HG02798 (cell line): ENCODE results near the gene CD63.

Experiments used
- ATAC-seq: cut with Tn5 transposase; IDR thresholded peaks from one replicate; pipeline ENCODE4 v1.9.1; 2021; ENCODE audit warnings: mild to moderate bottlenecking; ENCODE audit not compliant: unreplicated experiment, poor library complexity

CD63 gene

DNA sequence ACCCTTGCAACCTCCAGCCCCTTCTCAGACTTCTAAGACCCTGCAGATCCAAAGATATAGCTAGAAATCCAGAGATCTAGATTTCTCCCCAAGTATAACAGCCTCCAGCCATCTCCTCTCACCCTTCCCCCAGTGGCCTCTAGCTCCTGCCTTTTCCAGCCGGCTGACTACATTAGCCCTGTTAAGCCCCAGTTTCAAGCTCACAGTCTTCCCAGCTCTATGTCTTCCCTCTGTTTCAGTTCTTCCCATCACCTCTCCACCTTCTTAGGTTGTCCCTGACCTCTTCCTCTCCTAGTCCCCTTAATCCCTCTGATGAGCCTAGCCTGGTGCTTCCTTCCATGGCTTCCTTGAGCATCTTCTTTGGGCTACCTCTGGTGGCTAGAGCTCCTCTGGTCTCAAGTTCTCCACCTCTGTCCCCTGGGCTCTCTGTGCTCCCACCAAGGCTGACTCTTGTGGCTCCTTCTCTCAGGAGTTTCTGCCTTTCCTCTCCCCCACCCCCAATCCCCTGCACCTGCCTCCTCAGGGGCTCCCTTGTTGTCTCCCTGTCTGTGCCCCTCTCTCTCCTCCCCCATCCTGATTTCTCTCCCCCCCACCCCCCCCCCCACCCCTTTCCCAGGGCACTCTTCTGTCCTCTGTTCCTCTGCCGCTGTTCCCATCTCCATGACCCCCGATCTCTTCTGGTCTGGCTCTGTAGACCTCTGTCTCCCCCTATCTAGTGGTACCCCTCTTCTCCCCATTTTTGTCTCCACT, 13.3 kb upstream of the CD63 start:
- no peak for ATAC-seq

DNA sequence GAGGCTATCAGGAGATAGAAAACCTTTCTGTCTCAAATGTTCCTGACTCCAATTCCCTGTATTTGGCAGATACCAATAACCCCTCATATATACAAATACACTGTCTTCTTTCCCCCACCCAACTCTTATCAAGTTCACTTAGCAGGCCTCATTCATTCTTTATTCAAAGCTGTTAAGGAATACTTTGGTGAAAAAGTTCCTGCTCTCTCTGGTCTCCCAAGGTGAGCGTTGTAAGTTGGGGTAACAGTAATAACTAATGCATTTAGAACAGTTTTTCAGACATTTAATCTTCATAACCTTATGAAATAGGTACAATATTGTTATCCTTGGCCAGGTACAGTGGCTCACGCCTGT, 10.2 kb upstream of the CD63 start:
- ATAC-seq, result no peak

DNA sequence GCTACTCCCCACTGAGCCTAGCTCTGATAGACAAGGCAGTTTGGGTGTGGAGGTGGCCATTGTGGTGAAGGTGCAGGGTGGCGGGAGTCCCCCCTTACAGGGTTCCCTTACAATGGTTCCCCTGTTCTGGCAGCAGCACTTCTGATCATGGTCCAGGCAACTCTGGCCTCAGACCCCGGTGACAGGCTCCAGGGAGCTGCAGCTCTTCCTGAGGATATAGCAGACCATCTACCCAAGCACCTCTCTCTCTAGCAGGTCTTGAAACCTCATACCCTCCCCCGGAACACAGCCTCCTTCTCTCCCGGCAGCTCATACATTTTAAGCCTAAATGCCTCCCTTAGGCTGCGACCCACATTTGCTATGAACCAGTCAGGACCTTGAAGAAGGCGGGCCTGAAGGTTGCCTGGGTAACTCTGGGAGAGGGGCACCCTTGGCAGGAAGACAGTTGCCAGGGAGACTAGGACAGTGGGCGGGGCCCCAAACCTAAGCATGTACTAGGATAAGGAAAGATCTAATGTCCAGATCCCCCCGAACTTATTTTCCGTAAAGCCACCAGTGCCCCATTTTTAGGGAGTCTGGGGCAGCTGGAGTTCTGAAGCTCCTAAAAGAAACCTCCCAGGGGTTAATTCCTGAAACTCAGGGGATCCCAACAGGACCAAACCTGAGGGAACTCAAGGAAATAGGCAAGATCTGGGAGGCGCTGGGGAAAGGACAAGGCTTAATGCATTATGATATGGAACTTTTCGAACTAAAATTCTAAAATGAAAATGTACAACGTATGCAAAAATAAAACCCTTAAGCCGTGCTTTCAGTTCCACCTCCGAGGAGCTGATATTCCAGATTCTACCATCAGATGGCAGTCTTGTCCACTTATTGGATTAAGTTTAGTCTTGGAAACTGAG, 9.6 kb upstream of the CD63 start:
- ATAC-seq, result peak; percentile 87

DNA sequence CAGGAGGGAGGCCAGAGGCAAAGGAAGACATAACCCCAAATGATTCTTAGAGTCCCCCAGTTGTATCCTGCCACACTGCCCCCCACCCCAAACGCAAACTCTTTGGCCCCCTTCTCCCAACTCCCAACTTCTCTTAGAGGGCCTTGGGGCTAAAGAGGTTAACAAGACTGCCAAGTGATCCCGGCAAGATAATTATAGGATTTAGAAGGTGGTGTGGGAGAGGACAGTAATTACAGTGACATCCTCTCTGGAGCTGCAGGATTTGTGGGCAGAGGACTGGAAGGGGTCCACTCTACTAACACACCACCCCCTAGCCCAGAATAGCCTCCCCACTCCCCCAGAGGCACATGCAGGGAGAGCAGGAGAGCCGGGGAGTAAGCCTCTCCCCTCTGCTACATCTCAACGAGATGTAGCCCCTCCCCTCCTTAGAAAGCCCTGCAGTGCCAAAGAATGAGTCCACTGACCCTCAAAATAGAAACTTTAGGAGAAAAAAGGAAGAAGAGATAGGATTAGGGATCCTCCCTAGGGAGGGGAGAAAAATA, 8.8 kb upstream of the CD63 start:
- no peak for ATAC-seq

DNA sequence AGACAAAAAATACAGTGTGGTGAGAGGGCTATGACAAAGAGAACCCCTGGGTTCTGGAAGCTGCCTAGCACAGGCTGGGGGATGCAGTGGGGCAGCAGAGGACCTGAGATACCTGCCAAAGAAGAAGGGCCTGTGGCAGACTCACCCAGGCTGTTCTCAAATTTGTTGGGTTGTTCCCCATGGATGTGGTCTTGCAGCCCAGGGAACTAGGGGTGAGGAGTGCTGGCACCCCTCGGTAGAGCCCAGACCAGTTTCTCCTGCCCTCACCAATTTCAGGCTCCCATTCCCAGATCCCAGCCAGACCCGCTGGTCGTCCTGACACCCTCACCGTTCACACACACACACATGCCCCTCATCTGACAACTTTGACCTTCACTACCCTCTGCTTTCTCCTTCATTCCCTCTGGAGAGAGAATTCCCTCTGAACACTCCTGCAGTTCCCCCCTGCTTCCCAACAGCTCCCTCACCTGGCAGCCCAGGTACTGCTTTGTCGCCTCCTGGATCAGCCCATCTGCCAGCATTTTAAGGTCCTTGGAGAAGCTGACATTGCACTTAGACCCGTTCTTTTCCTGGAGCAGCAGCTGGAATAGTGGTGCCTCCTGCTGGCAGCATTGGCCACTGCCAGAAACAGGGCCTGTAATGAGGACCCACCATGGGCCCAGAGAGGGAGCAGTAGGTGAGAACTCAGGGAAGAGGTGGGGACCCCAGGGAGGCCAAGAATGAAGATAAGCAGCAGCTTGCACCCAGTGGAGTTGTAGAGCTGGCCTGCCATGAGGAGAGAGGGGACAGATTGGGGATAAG, 8.2 kb upstream of the CD63 start:
- ATAC-seq, result peak; percentile 47

DNA sequence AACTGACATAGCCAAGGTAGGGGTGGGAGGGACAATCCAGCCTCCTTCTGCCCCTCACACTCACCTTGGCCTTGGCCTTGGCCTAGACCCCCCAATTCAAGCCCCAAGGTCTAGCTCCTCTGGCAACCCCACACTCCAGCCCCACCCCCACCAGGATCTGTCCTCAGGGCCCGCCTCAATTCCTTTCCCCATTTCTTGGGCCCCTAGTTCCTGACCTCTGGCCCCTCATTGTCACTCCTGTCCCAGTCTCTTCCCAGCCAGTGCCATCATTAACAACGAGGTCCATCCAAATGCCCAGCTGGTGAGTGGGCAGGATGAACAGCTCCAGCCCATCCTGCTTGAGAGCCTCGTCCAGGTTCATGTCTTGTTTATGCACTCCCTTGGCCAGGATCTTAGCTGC, 7.3 kb upstream of the CD63 start:
- ATAC-seq, result no peak

DNA sequence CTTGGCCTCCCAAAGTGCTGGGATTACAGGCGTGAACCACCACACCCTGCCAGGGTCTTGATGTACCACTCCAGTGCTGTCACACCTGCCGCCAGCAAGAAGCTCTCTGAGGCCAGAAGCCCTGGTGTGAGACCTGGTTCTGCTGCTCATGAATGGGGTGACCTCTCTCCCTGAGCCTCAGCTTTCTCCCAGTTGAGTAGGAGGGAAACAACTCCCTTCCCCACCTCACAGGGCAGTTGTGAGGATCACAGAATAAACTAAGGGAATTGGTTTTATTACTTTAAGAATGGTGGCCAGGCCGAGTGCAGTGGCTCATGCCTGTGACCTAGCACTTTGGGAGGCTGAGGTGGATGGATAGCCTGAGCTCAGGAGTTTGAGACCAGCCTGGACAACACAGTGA, 5.8 kb upstream of the CD63 start:
- no peak for ATAC-seq

DNA sequence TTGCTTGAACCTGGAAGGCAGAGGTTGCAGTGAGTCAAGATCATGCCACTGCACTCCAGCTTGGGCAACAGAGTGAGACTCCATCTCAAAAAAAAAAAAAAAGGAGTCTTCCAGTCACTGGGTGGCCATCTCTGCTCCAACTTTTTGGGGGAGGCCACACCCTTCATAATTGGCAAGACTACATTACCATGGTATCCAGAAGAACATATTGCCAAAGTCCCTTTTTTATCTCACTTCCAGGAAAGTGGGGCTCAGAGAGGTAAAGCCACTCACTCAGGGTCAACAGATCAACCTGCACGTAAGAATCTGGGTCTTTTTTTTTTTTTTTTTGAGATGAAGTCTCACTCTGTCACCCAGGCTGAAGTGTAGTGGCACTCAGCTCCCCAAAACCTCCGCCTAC, 5.0 kb upstream of the CD63 start:
- ATAC-seq, result no peak

DNA sequence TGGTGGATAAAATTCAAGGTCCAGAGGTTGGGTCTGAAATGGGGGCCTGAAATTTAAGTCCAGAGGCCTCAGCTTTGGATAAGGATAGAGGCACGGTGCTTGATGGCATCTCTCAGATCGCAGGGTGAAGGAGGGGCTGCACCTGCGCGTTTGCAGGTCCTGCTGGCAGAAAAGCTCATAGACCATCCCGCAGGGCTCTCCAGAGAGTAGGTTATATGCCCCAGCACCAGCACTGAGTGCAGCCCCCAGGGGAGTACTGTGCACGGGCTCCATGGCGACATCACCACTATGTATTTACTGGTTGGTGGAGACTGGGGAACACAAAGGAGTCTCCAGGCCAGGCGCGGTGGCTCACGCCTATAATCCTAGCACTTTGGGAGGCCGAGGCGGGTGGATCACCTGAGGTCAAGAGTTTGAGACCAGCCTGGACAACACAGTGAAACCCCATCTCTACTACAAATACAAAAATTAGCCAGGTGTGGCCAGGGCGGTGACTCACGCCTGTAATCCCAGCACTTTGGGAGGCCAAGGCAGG, 4.3 kb upstream of the CD63 start:
- no peak for ATAC-seq

DNA sequence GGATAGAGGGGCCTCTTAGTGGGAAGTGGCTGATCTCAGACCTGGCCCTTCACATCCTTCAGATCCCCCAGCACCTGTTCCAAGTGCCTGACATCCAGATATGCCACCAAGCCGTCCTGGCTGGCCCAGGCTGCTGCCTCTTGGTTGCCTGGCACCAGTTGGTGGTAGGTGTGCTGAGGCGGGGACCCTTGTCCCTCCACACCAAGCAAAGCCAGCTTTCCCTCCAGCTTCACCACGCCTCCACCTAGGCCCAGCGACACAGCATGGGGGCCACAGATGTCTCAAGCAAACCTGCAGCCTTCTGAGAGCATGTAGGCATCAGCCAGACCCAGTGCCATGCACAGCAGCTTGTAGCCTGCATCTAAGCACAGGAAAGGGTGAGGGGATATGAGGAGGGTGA, 3.5 kb upstream of the CD63 start:
- no peak for ATAC-seq

DNA sequence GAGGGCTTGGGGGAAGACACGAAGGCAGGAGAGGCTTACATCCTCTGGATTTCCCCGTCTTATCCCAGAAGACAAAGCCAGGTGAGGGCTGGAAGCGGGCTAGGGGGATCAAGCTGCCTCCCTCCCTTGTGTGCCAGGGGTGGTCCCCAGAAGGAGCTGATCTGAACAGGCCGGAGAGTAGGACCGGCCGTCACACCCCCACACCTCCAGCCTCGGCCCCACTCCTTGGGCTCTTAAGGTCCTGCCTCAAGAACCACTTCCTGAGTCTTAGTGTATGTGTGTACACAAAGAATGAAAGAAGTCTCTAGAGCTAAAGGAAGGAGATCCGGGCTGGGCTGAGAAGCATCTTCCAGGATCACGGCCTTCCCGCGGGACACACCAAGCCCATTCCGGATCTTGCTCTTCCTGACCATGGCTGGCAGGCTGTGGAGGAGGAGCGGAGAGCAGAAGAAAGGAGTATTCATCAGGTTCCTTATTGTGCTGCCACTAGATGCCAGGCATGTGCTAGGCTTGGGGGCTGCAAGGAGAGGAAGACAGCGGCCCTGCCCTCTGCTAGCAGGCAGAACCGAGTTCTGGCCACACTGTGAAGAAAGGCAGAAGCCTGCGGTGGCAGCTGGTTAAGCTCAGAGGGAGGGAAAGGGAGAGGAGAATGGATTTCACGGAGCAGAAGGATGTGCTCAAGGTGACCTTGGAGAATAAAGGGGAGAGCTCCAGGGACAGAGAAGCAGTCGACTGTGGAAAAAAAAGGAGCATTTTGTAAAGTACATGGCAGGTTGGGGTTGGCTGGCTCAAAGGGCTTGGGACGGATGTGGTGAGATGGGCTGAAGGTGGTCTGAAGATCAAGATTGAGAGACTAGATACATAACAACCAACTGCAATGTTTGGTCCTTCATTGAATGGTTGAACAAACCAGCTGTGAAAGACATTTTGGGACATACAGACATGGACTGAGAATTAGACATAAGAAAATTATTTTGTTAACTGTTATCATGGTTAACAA, 1.3 kb upstream of the CD63 start:
- peak; percentile 36 for ATAC-seq

DNA sequence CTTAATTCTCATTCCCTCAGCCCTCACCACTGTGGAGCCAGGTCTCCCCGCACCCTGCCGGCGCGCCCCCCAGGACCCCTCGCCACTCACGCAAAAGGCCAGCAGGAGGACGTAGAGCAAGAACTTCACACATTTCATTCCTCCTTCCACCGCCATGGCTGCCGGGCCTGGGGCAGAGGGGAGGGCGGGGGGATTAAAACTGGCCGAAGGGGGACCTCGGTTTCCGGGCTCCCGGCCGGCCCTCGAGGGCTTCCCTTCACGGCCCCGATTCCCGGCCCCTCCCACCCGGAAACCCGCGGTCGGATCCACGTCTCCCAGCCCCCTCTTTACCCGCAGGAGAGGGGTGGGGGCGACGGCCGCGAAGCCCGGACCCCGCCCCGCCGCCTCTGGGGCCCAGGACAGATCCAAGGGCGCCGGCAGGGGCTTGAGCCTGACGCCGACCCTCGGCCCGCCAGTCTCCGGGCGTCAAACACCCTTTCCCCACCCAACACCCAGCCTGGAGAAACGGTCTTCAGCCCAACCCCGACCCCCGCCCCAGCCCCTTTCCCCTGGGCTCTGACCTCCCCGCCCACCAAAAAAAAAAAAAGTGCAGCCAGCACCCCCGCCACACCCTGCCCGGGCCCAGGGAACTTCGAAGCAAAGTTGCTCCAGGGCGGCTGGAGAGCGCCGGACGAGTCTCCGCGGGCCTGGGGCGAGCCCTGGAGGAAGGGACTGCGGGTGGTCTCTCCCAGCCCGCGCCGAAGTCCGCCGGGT, 447 bp downstream of the CD63 start:
- ATAC-seq, result no peak

DNA sequence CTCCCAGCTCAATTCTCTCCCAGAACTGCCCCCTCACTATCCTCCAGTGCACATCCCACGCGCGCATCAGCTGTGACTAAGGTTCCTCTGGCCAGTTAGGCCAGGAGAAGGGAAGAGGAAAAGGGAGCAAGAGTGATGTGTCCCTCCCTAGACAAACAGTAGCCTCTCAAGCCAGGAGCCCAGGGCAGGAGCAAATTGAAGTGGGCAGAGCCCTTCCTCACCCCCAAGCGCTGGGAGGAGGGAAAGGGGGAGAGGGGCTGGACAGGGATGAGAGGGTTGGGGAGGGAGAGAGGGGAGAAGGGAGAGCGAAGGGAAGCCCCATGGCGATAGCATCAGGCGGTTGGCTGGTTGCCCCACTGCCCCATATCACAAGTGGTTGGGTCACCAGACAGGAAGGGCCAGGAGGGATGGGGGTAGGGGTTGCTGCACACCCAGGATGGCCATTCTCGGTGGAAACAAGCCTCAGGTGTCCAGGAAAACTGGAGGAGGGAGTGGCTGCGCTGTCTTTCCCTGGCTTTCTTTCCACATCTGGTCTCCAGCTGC, 1.1 kb downstream of the CD63 start:
- no peak for ATAC-seq

DNA sequence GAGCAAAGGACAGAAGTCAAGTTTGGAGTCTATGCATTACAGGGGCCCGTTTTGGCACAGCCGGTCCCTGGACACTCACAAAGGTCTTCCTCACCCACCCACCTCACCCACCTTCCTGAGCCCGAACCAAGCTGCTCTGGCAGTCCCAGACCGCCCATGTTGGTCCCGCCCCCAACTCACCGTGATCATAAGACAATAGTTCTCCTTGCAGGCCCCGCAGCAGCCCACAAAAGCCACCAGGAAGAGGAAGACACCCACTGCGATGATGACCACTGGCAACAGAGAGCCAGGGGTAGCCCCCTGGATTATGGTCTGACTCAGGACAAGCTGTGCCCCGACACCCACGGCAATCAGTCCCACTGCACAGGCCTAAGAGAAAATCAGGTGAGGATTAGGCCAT, 1.8 kb downstream of the CD63 start:
- no peak for ATAC-seq

DNA sequence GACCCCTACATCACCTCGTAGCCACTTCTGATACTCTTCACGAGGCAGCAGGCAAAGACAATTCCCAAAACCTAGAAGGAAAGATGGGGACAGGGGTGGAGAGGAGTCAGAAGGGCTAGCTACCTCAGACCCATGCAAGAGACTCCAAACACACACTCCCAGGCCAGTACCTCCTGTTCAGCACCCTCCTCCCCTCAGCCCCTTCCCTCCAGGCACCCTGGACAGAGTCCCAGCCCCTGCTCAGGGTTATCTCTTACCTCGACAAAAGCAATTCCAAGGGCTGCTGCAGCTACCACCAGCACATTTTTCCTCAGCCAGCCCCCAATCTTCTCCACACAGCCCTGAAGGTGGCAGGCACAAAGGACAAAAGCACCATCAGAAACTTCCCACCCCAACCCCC, 3.3 kb downstream of the CD63 start:
- no peak for ATAC-seq

DNA sequence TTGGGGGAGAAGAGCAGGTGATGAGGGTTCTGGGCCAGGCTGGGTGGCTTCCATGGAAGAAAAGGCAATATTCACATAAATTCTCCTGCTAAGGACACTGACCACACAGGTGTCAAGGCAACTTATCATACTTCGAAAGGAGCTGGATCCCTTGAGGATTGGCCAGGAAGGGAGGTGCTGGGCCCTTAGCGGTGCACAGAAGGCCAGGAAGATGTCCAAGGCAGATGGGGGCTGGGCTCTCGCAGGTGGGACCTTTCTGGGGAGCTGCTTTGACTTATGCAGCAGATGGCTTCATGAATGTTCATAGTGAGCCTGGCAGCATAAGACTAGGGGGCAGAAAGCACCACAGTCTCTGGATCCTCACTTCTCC, 3.9 kb downstream of the CD63 start:
- no peak for ATAC-seq

DNA sequence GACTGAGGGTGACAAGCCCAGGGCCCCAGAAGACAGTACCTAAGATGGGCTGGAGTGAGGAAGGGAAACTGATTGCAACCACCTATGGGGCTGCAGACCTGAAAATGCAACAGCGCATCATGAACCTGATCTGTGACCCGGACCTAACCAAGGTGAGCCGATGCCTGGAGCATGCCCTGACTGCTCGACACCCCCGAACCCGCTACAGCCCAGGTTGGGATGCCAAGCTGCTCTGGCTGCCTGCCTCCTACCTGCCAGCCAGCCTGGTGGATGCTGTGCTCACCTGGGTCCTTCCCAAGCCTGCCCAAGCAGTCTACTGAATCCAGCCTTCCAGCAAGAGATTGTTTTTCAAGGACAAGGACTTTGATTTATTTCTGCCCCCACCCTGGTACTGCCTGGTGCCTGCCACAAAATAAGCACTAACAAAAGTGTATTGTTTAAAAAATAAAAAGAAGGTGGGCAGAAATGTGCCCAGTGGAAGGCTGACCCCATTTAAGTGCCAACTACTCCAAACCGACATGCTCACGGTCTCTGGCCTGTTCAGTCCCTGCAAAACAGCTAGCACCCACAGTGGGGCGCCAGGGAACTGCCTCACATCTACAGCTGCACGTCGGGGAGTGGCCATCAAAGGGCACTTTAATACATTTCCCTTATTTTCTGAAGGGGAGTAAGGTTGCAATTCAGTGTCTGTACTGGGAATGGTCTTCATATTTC, 4.4 kb downstream of the CD63 start:
- ATAC-seq, result no peak
